Natural killer cell (primary cell): ENCODE measurements around the gene TSKU. TPM values are rescaled to one million over a fixed set of nuclear protein-coding genes. Genes with fewer than 3 reads are reported as not detected.

Experiments used
- ATAC-seq, 3 donors: fragments of 150-1000 bp in 2 of 3; fragments of 200-7000 bp in 1 of 3; cut with Tn5 transposase; 1 replicate in 1 of 3; 2 replicates in 2 of 3; pipeline ENCODE4 v1.10.0; 2021; ENCODE audit warnings: mild to moderate bottlenecking in 2 of 3, moderate library complexity in 2 of 3
- DNase-seq, 2 donors: peaks; one replicate each; pipeline versions ENCODE4 v3.0.0 to v3.0.0-alpha.2; 2013 to 2021; ENCODE audit warnings: mixed read lengths in 1 of 2
- H3K27ac ChIP-seq: one replicate; pipeline ENCODE4 v1.5.1; 2013; ENCODE audit warnings: mild to moderate bottlenecking, low read length
- H3K27me3 ChIP-seq: one replicate; pipeline ENCODE4 v1.6.1; 2013; ENCODE audit warnings: low read length; ENCODE audit not compliant: control insufficient read depth, insufficient read depth
- H3K36me3 ChIP-seq: one replicate; pipeline ENCODE4 v1.6.1; 2013; ENCODE audit warnings: low read length; ENCODE audit not compliant: control insufficient read depth, insufficient read depth
- H3K4me1 ChIP-seq: one replicate; pipeline ENCODE4 v1.6.1; 2013; ENCODE audit warnings: low read length; ENCODE audit not compliant: control insufficient read depth, insufficient read depth
- H3K4me3 ChIP-seq: one replicate; pipeline ENCODE4 v1.5.1; 2013; ENCODE audit warnings: low read length
- H3K9me3 ChIP-seq: one replicate; pipeline ENCODE4 v1.6.1; 2013; ENCODE audit warnings: low read length; ENCODE audit not compliant: control insufficient read depth, insufficient read depth
- H3K27ac Mint-ChIP-seq, 2 donors: one replicate each; pipeline ENCODE4 v1.8.0; 2022; ENCODE audit warnings: mild to moderate bottlenecking in 2 of 2, mixed read lengths in 2 of 2, moderate library complexity in 1 of 2
- H3K27me3 Mint-ChIP-seq, 2 donors: one replicate each; pipeline ENCODE4 v1.8.0; 2022; ENCODE audit warnings: low read depth in 2 of 2, mixed read lengths in 2 of 2
- H3K36me3 Mint-ChIP-seq: one replicate; pipeline ENCODE4 v1.8.0; 2022; ENCODE audit warnings: mixed read lengths
- H3K4me1 Mint-ChIP-seq, 2 donors: one replicate each; pipeline ENCODE4 v1.8.0; 2022; ENCODE audit warnings: mixed read lengths in 2 of 2
- H3K4me3 Mint-ChIP-seq: one replicate; pipeline ENCODE4 v1.8.0; 2022; ENCODE audit warnings: mild to moderate bottlenecking, moderate library complexity, mixed read lengths
- H3K9me3 Mint-ChIP-seq, 2 donors: one replicate each; pipeline ENCODE4 v1.8.0; 2022; ENCODE audit warnings: mixed read lengths in 2 of 2
- WGBS: methylation state at CpG from one replicate; pipeline ENCODE4 v1.1.7; 2013; ENCODE audit warnings: missing lambda C conversion rate; ENCODE audit not compliant: insufficient coverage; 5-methylcytosine and 5-hydroxymethylcytosine counted together
- intact Hi-C: fragments of 100-400 bp; cut with micrococcal nuclease; formaldehyde crosslinking; loops from one replicate; pipeline ENCODE4 v1.14.2; 2022
- total RNA-seq, 4 donors: library from RNA; stranded (reverse); fragments of 120-200 nt in 1 of 4; gene quantifications; one replicate each; pipeline versions ENCODE4 v1.2.3 to v1.2.4, GENCODE V29; 2013 to 2022
- TF ChIP-seq, protein P1 (sequence below): fragments of 200-600 bp; IDR thresholded peaks from one replicate; pipeline ENCODE4 v1.8.0; 2022; ENCODE audit warnings: antibody characterized with exemption

The TSKU gene
- total RNA-seq, 3 donors from 2014 or later (not counting 1 experiment from before 2014, with no cell fraction given), result not detected

DNA sequence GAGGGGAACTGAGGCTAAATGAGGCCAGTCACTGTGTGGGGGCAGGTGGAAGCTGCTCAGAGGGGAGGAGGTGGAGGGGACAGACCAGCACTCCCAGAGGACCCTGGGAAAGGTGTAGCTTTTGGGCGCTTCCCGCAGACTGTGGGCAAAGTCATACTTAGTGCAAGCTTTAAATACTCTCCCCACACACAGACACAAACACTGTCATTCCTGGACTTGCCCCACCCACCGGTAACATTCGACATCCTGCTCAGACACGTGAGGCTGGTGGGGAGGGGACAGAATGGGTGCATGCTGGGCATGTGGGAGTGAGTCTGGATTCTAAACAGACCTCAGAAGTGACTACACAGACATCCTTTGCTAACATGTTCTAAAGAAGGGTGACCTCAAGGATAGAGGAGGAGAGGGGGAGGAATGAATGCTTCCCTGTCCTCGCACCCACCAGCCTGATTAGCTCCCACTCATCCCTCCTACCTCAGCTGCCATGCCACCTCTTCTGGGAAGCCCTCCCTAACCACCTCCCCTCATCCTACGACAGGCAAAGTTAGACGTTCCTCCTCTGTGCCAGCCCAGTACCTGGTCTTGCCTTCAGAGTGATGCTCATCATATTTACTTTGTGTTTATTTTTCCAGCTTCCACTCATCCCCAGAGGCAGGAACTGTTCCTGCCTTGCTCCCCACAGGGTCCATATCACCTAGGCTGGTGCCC is 22.2 kb downstream of the TSKU start:
- Histone ChIP-seq H3K27ac (no peak overlapping the region), H3K27me3 (no peaks in the 10 kb centered on the region), H3K36me3 (no peaks in the 10 kb centered on the region), H3K9me3 (no peaks in the 10 kb centered on the region), H3K4me3 (no peak overlapping the region), H3K4me1 (peaks cover 5% of the 10 kb centered on the region)
- Mint-ChIP-seq H3K27ac (no peak overlapping the region), H3K9me3 (no peaks in the 10 kb centered on the region), H3K4me3 (no peak overlapping the region), H3K4me1 (peaks cover 0 to 6% of the 10 kb centered on the region in 2 donors), H3K27me3 (peaks cover 22 to 30% of the 10 kb centered on the region in 2 donors), H3K36me3 (no peaks in the 10 kb centered on the region)
- 54% methylated on average over 8 of the region's 8 CpGs for WGBS
- DNase-seq, result peak; percentile 6 to 40
- no peak for ATAC-seq
- intact Hi-C loops, result loop anchor here (5.0 kb wide), 1 partner anchor 117 kb away; no protein-coding TSS in a partner anchor
- TF ChIP-seq, protein P1, sequence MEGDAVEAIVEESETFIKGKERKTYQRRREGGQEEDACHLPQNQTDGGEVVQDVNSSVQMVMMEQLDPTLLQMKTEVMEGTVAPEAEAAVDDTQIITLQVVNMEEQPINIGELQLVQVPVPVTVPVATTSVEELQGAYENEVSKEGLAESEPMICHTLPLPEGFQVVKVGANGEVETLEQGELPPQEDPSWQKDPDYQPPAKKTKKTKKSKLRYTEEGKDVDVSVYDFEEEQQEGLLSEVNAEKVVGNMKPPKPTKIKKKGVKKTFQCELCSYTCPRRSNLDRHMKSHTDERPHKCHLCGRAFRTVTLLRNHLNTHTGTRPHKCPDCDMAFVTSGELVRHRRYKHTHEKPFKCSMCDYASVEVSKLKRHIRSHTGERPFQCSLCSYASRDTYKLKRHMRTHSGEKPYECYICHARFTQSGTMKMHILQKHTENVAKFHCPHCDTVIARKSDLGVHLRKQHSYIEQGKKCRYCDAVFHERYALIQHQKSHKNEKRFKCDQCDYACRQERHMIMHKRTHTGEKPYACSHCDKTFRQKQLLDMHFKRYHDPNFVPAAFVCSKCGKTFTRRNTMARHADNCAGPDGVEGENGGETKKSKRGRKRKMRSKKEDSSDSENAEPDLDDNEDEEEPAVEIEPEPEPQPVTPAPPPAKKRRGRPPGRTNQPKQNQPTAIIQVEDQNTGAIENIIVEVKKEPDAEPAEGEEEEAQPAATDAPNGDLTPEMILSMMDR, result no peak

DNA sequence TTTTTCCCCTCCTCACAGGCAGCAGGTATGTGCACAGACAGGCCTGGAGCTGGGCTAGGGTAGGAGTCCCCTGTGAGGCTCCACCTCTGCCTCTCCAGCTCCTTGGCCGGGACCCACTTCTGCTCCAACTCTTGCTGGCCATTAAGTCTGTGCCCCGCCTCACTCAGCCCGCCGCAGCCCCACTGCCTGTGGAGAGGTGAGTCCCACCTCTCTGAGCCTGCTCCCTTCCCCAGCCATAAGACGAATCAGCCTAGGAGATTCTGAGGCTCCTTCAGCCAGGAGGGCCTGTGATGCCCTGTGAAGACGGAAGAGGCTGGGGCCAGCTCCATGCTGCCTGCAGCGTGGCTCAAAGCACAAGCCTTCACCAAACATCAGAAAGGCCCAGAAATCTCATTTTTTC is 23.0 kb downstream of the TSKU start:
- H3K9me3 ChIP-seq, result no peaks in the 10 kb centered on the region
- H3K4me1 Mint-ChIP-seq, result peaks cover 0 to 6% of the 10 kb centered on the region in 2 donors
- no peak overlapping the region for H3K27ac ChIP-seq
- no peak overlapping the region for H3K4me3 ChIP-seq
- H3K27ac Mint-ChIP-seq, result no peak overlapping the region
- intact Hi-C loops, result loop anchor here (5.0 kb wide), 1 partner anchor 116 kb away; no protein-coding TSS in a partner anchor
- H3K9me3 Mint-ChIP-seq, result no peaks in the 10 kb centered on the region
- peaks cover 5% of the 10 kb centered on the region for H3K4me1 ChIP-seq
- no peaks in the 10 kb centered on the region for H3K36me3 ChIP-seq
- ATAC-seq (no peak), DNase-seq (peak in 1 of 2 donors; percentile 9)
- WGBS, result 85% methylated on average over 7 of the region's 7 CpGs
- H3K27me3 ChIP-seq, result no peaks in the 10 kb centered on the region
- peaks cover 22 to 30% of the 10 kb centered on the region in 2 donors for H3K27me3 Mint-ChIP-seq
- TF ChIP-seq, protein P1, result no peak
- no peak overlapping the region for H3K4me3 Mint-ChIP-seq
- H3K36me3 Mint-ChIP-seq, result no peaks in the 10 kb centered on the region

DNA sequence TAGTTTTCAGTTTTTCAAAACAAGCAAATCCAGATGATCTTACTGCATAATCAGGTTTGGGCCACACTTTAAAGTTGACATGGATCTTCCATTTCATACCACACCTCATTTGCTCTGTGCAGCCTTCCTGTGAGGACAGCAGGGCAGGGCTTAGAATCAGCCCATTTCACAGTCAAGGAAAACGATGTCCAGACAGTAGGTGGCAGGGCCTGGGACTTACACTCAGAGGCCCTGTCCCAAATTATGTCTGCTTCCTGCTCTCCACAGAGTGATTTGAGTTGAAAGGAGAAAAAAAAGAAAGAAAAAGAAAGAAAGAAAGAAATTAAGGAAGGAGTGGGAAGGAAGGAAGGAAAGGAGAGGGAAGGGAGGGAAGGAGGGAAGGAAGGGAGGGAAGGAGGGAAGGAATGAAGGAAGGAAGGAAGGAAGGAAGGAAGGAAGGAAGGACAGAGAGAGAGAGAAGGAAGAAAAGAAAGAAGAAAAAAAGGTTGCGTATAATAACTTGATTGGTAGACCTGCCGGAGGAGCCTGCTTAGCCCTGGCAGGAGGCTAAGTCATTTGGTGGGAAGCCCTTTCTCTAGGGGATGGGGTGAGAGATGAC is 23.6 kb downstream of the TSKU start:
- no peak overlapping the region for H3K4me3 Mint-ChIP-seq
- H3K4me3 ChIP-seq, result no peak overlapping the region
- ATAC-seq (no peak), DNase-seq (no peak)
- peaks cover 5% of the 10 kb centered on the region for H3K4me1 ChIP-seq
- 95% methylated on average over 3 of the region's 3 CpGs for whole genome bisulfite sequencing
- H3K9me3 ChIP-seq, result no peaks in the 10 kb centered on the region
- peaks cover 22 to 30% of the 10 kb centered on the region in 2 donors for H3K27me3 Mint-ChIP-seq
- no peaks in the 10 kb centered on the region for H3K36me3 Mint-ChIP-seq
- no peak overlapping the region for H3K27ac ChIP-seq
- no peaks in the 10 kb centered on the region for H3K9me3 Mint-ChIP-seq
- peaks cover 0 to 6% of the 10 kb centered on the region in 2 donors for H3K4me1 Mint-ChIP-seq
- H3K36me3 ChIP-seq, result no peaks in the 10 kb centered on the region
- intact Hi-C loops, result loop anchor here (5.0 kb wide), 1 partner anchor 116 kb away; no protein-coding TSS in a partner anchor
- TF ChIP-seq, protein P1, result no peak
- H3K27me3 ChIP-seq, result no peaks in the 10 kb centered on the region
- H3K27ac Mint-ChIP-seq, result no peak overlapping the region
